HG02798 (cell line): ENCODE results near the gene CFAP119.
"Not testable (repeated sequence)": the region's sequence is repeated elsewhere in the genome, so short reads cannot be mapped to it uniquely, and the experiment has no call there.

Experiments used
- ATAC-seq: cut with Tn5 transposase; IDR thresholded peaks from one replicate; pipeline ENCODE4 v1.9.1; 2021; ENCODE audit warnings: mild to moderate bottlenecking; ENCODE audit not compliant: unreplicated experiment, poor library complexity

CFAP119 gene

GRCh38 chr16:30761928-30762902, at the start of gene CFAP119, which contains the start of gene RNF40:
Gene CFAP119 (minus strand): TSS chr16:30762062. CDS start chr16:30761748, 314 bp downstream.
Gene RNF40 (plus strand): TSS chr16:30762322. CDS start chr16:30762546, 224 bp downstream.
- peak; percentile 91 for ATAC-seq

- not testable (repeated sequence) for ATAC-seq
These were observed 47.8 kb upstream of the CFAP119 start for GRCh38 chr16:30809675-30810074.

GRCh38 chr16:30808890-30809426, 47.1 kb upstream of the CFAP119 start:
- ATAC-seq = not testable (repeated sequence)

GRCh38 chr16:30808146-30808545, 46.3 kb upstream of the CFAP119 start:
- ATAC-seq = no peak

GRCh38 chr16:30805370-30806169, 43.7 kb upstream of the CFAP119 start:
- peak; percentile 62 for ATAC-seq

GRCh38 chr16:30805056-30805369, 43.2 kb upstream of the CFAP119 start:
- no peak for ATAC-seq

GRCh38 chr16:30802936-30803335, 41.1 kb upstream of the CFAP119 start:
- ATAC-seq = no peak

- no peak for ATAC-seq
These were observed 35.9 kb upstream of the CFAP119 start for GRCh38 chr16:30797670-30798309.

GRCh38 chr16:30794634-30795033, 32.8 kb upstream of the CFAP119 start:
- ATAC-seq = no peak

- no peak for ATAC-seq
These were observed 31.7 kb upstream of the CFAP119 start for GRCh38 chr16:30793508-30794069.

GRCh38 chr16:30787613-30788378, 25.9 kb upstream of the CFAP119 start:
- ATAC-seq = no peak

GRCh38 chr16:30786936-30787612, 25.2 kb upstream of the CFAP119 start, which contains the start of gene ZNF629:
Gene ZNF629 (minus strand): TSS chr16:30787205. CDS start chr16:30784482, 2,723 bp downstream.
- ATAC-seq = no peak

- no peak for ATAC-seq
These were observed 24.5 kb upstream of the CFAP119 start for GRCh38 chr16:30786115-30786935.

GRCh38 chr16:30785126-30786106, 23.6 kb upstream of the CFAP119 start:
- no peak for ATAC-seq

- no peak for ATAC-seq
These were observed 22.4 kb upstream of the CFAP119 start for GRCh38 chr16:30784215-30784614.

- no peak for ATAC-seq
These were observed 21.6 kb upstream of the CFAP119 start for GRCh38 chr16:30783280-30784109.
